H9 (cell line): ENCODE results near the gene KIF16B. TPM values are rescaled to one million over a fixed set of nuclear protein-coding genes. Genes with fewer than 3 reads are reported as not detected.

Experiments used
- DNase-seq: peaks from one replicate; pipeline ENCODE4 v3.0.0-alpha.2; 2017
- H2AFZ ChIP-seq: one replicate; pipeline ENCODE4 v1.6.1; 2013; ENCODE audit warnings: mild to moderate bottlenecking, low read length, control low read depth, moderate library complexity
- H2AK5ac ChIP-seq: 2 replicates; pipeline ENCODE4 v1.6.1; 2013; ENCODE audit warnings: low read length, control low read depth, mixed read lengths; ENCODE audit not compliant: insufficient read length
- H2BK120ac ChIP-seq: one replicate; pipeline ENCODE4 v1.6.1; 2013; ENCODE audit warnings: low read depth, mild to moderate bottlenecking, low read length, control low read depth, inconsistent platforms; ENCODE audit not compliant: poor library complexity, severe bottlenecking
- H2BK12ac ChIP-seq: 2 replicates; pipeline ENCODE4 v1.6.1; 2013; ENCODE audit warnings: low read length, control low read depth, mixed read lengths, low read depth; ENCODE audit not compliant: insufficient read length
- H2BK15ac ChIP-seq: 2 replicates; pipeline ENCODE4 v1.6.1; 2013; ENCODE audit warnings: low read depth, low read length, control low read depth
- H2BK20ac ChIP-seq: one replicate; pipeline ENCODE4 v1.6.1; 2013; ENCODE audit warnings: low read depth, mild to moderate bottlenecking, low read length, control low read depth, inconsistent platforms; ENCODE audit not compliant: poor library complexity, severe bottlenecking
- H2BK5ac ChIP-seq: 2 replicates; pipeline ENCODE4 v1.6.1; 2013; ENCODE audit warnings: low read length, control low read depth, mixed read lengths; ENCODE audit not compliant: insufficient read length
- H3K14ac ChIP-seq: 2 replicates; pipeline ENCODE4 v1.6.1; 2013; ENCODE audit warnings: low read length, control low read depth; ENCODE audit not compliant: insufficient read depth
- H3K18ac ChIP-seq: 2 replicates; pipeline ENCODE4 v1.6.1; 2013; ENCODE audit warnings: low read depth, mild to moderate bottlenecking, mixed read lengths, low read length, control low read depth; ENCODE audit not compliant: insufficient read length
- H3K23ac ChIP-seq: 2 replicates; pipeline ENCODE4 v1.6.1; 2013; ENCODE audit warnings: low read length, control low read depth, mixed read lengths, low read depth; ENCODE audit not compliant: insufficient read length
- H3K23me2 ChIP-seq: 2 replicates; pipeline ENCODE4 v1.6.1; 2013; ENCODE audit warnings: low read depth, mild to moderate bottlenecking, mixed read lengths, low read length, control low read depth; ENCODE audit not compliant: insufficient read length, poor library complexity, severe bottlenecking
- H3K27ac ChIP-seq: 2 replicates; pipeline ENCODE4 v1.5.1; 2013; ENCODE audit warnings: low read length, control low read depth, mixed read lengths, low read depth; ENCODE audit not compliant: insufficient read length
- H3K27me3 ChIP-seq: 2 replicates; pipeline ENCODE4 v1.6.1; 2013; ENCODE audit warnings: low read length, control low read depth, inconsistent platforms; ENCODE audit not compliant: insufficient read depth
- H3K4ac ChIP-seq: 2 replicates; pipeline ENCODE4 v1.6.1; 2013; ENCODE audit warnings: low read depth, mild to moderate bottlenecking, control low read depth, inconsistent platforms, low read length, moderate library complexity
- H3K4me1 ChIP-seq: 2 replicates; pipeline ENCODE4 v1.6.1; 2013; ENCODE audit warnings: low read length, control low read depth, inconsistent platforms; ENCODE audit not compliant: insufficient read depth
- H3K4me2 ChIP-seq: 2 replicates; pipeline ENCODE4 v1.6.1; 2013; ENCODE audit warnings: low read length, control low read depth, mixed read lengths; ENCODE audit not compliant: insufficient read length, insufficient read depth
- H3K56ac ChIP-seq: 2 replicates; pipeline ENCODE4 v1.6.1; 2013; ENCODE audit warnings: low read depth, mild to moderate bottlenecking, mixed read lengths, low read length, control low read depth; ENCODE audit not compliant: insufficient read length
- H3K79me1 ChIP-seq: 2 replicates; pipeline ENCODE4 v1.6.1; 2013; ENCODE audit warnings: low read depth, mild to moderate bottlenecking, moderate library complexity, low read length, control low read depth, inconsistent platforms; ENCODE audit not compliant: insufficient read depth, poor library complexity, severe bottlenecking
- H3K79me2 ChIP-seq: 2 replicates; pipeline ENCODE4 v1.6.1; 2013; ENCODE audit warnings: low read length, control low read depth, inconsistent platforms; ENCODE audit not compliant: insufficient read depth
- H3K9ac ChIP-seq: 2 replicates; pipeline ENCODE4 v1.6.1; 2013; ENCODE audit warnings: low read length, control low read depth, mixed read lengths; ENCODE audit not compliant: insufficient read length; ENCODE audit errors: extremely low read depth
- H3K9me3 ChIP-seq: one replicate; pipeline ENCODE4 v1.6.1; 2013; ENCODE audit warnings: low read depth, low read length, inconsistent platforms; ENCODE audit not compliant: control insufficient read depth
- H3T11ph ChIP-seq: one replicate; pipeline ENCODE4 v1.6.1; 2013; ENCODE audit warnings: mild to moderate bottlenecking, low read length, control low read depth, inconsistent platforms
- H4K20me1 ChIP-seq: one replicate; pipeline ENCODE4 v1.6.1; 2013; ENCODE audit not compliant: control insufficient read depth, insufficient read length, insufficient read depth
- H4K5ac ChIP-seq: 2 replicates; pipeline ENCODE4 v1.6.1; 2013; ENCODE audit warnings: low read depth, mild to moderate bottlenecking, mixed read lengths, low read length, control low read depth; ENCODE audit not compliant: insufficient read length
- H4K8ac ChIP-seq: replicated peaks from 2 replicates; pipeline ENCODE4 v1.6.1; 2013; ENCODE audit warnings: low read length, control low read depth, mixed read lengths, low read depth; ENCODE audit not compliant: insufficient read length
- H4K91ac ChIP-seq: 2 replicates; pipeline ENCODE4 v1.6.1; 2013; ENCODE audit warnings: low read depth, mild to moderate bottlenecking, moderate library complexity, mixed read lengths, low read length, control low read depth; ENCODE audit not compliant: insufficient read length
- H3K27ac Mint-ChIP-seq, 3 experiments: 2 replicates in 2 of 3; 3 replicates in 1 of 3; pipeline ENCODE4 v1.8.0; 2020 to 2021; ENCODE audit warnings: mixed read lengths in 3 of 3, mild to moderate bottlenecking in 1 of 3, moderate library complexity in 1 of 3
- H3K27me3 Mint-ChIP-seq: 2 replicates; pipeline ENCODE4 v1.8.0; 2021; ENCODE audit warnings: low read depth, mild to moderate bottlenecking, moderate library complexity, mixed read lengths
- H3K36me3 Mint-ChIP-seq, 3 experiments: 2 replicates in 2 of 3; 3 replicates in 1 of 3; pipeline ENCODE4 v1.8.0; 2020 to 2021; ENCODE audit warnings: low read depth in 3 of 3, mixed read lengths in 3 of 3; ENCODE audit not compliant: insufficient read depth in 1 of 3
- H3K4me1 Mint-ChIP-seq, 2 experiments: 2 replicates each; pipeline ENCODE4 v1.8.0; 2020; ENCODE audit warnings: mixed read lengths in 2 of 2
- H3K4me3 Mint-ChIP-seq, 2 experiments: 2 replicates in 1 of 2; 3 replicates in 1 of 2; pipeline ENCODE4 v1.8.0; 2020 to 2021; ENCODE audit warnings: mild to moderate bottlenecking in 2 of 2, mixed read lengths in 2 of 2, moderate library complexity in 1 of 2
- H3K9me3 Mint-ChIP-seq, 2 experiments: 2 replicates in 1 of 2; 3 replicates in 1 of 2; pipeline ENCODE4 v1.8.0; 2020; ENCODE audit warnings: mild to moderate bottlenecking in 2 of 2, mixed read lengths in 2 of 2, moderate library complexity in 1 of 2
- CTCF ChIP-seq: fragments of 200-600 bp; sonication (generic); conservative IDR thresholded peaks from 3 replicates; pipeline ENCODE4 v1.8.0; 2021; ENCODE audit warnings: antibody characterized with exemption, mild to moderate bottlenecking
- WGBS: extraction: QIAGEN DNeasy Blood & Tissue Kit; methylation state at CpG from one replicate; pipeline ENCODE4 v1.1.7; 2013; ENCODE audit warnings: missing lambda C conversion rate, low lambda C conversion rate, mixed read lengths; ENCODE audit not compliant: insufficient read length; ENCODE audit errors: extremely low coverage; 5-methylcytosine and 5-hydroxymethylcytosine counted together
- total RNA-seq: library from RNA; stranded (reverse); gene quantifications from 2 replicates; pipeline ENCODE4 v1.2.1, GENCODE V29; 2021

KIF16B gene
- total RNA-seq, 1 experiment from 2014 or later: 7.4 TPM

- Histone ChIP-seq H4K8ac (no peak overlapping the region), H2BK5ac (no peak overlapping the region), H3K27me3 (no peaks in the 10 kb centered on the region), H3K23me2 (no peaks in the 10 kb centered on the region), H3K18ac (no peak overlapping the region), H4K5ac (no peak overlapping the region), H3K79me1 (no peaks in the 10 kb centered on the region), H3K56ac (no peak overlapping the region), H3K9me3 (no peaks in the 10 kb centered on the region), H2AFZ (no peak overlapping the region), H3K14ac (no peak overlapping the region), H2BK120ac (no peak overlapping the region), H4K91ac (no peak overlapping the region), H2AK5ac (no peak overlapping the region), H3T11ph (no peak overlapping the region), H4K20me1 (no peaks in the 10 kb centered on the region), H3K4me1 (no peaks in the 10 kb centered on the region; the same call in 1 of the 2 replicates), H3K4ac (no peak overlapping the region), H2BK12ac (no peak overlapping the region), H3K23ac (no peak overlapping the region), H3K79me2 (no peaks in the 10 kb centered on the region), H3K4me2 (no peak overlapping the region), H3K27ac (no peak overlapping the region), H2BK15ac (no peak overlapping the region), H3K9ac (no peak overlapping the region), H2BK20ac (no peak overlapping the region)
- no CpG with 5 or more reads among the region's 2 CpGs for WGBS
- Mint-ChIP-seq H3K36me3 (no peaks in the 10 kb centered on the region), H3K9me3 (no peaks in the 10 kb centered on the region; a peak in 1 of 5 replicates), H3K27ac (no peak overlapping the region), H3K4me3 (no peak overlapping the region), H3K4me1 (peaks cover 13 to 17% of the 10 kb centered on the region in 2 experiments), H3K27me3 (no peaks in the 10 kb centered on the region)
- TF ChIP-seq CTCF: no peak
- no peak for DNase-seq
Measured at GRCh38 chr20:16581241-16581640, 8.0 kb upstream of the KIF16B start.
